Activated T-helper 1 cell treated with anti-CD3 and anti-CD28 coated beads, Interleukin-2, amount 50 U/mL, for 16 hours (primary cell): ENCODE data around the gene RETNLB.

ENCODE experiments used
- DNase-seq, 2 donors: peaks; one replicate each; pipeline ENCODE4 v3.0.0-alpha.2; 2020; ENCODE audit warnings: low read depth in 1 of 2, low spot score in 1 of 2

RETNLB gene

GRCh38 chr3:108757404-108757982 lies at the start of gene RETNLB:
TSS of gene RETNLB (minus strand) at chr3:108757410. CDS start at chr3:108757185, 225 bp downstream.
- DNase-seq = no peak

GRCh38 chr3:108806316-108806715 lies 49.1 kb upstream of the RETNLB start:
- DNase-seq = no peak

GRCh38 chr3:108804966-108805365 lies 47.8 kb upstream of the RETNLB start:
- no peak for DNase-seq

- DNase-seq = no peak
Measured at GRCh38 chr3:108804437-108804836, 47.2 kb upstream of the RETNLB start.

- no peak for DNase-seq
Measured at GRCh38 chr3:108791473-108791872, 34.3 kb upstream of the RETNLB start.

GRCh38 chr3:108780235-108780634 lies 23.0 kb upstream of the RETNLB start:
- DNase-seq = peak in 1 of 2 donors; percentile 6

- DNase-seq = no peak
Measured at GRCh38 chr3:108779496-108779895, 22.3 kb upstream of the RETNLB start.

GRCh38 chr3:108775649-108776048 lies 18.4 kb upstream of the RETNLB start:
- DNase-seq = no peak

GRCh38 chr3:108767253-108767652 lies 10.0 kb upstream of the RETNLB start:
- no peak for DNase-seq

- no peak for DNase-seq
Measured at GRCh38 chr3:108755686-108756085, 1.5 kb downstream of the RETNLB start.

- DNase-seq = no peak
Measured at GRCh38 chr3:108744762-108745161, 12.4 kb downstream of the RETNLB start.

- DNase-seq = no peak
Measured at GRCh38 chr3:108742929-108743328, 14.3 kb downstream of the RETNLB start.

GRCh38 chr3:108736821-108737220 lies 20.4 kb downstream of the RETNLB start:
- DNase-seq = no peak

GRCh38 chr3:108728934-108729333 lies 28.3 kb downstream of the RETNLB start:
- DNase-seq = no peak

GRCh38 chr3:108728105-108728504 lies 29.1 kb downstream of the RETNLB start:
- DNase-seq = no peak

- no peak for DNase-seq
Measured at GRCh38 chr3:108724101-108724500, 33.1 kb downstream of the RETNLB start.

- DNase-seq = no peak
Measured at GRCh38 chr3:108722724-108723123, 34.5 kb downstream of the RETNLB start.

- DNase-seq = no peak
Measured at GRCh38 chr3:108719178-108719806, 37.9 kb downstream of the RETNLB start.

- no peak for DNase-seq
Measured at GRCh38 chr3:108718454-108718853, 38.8 kb downstream of the RETNLB start.

- DNase-seq = no peak
Measured at GRCh38 chr3:108713816-108714215, 43.4 kb downstream of the RETNLB start.

- DNase-seq = no peak
Measured at GRCh38 chr3:108713009-108713516, 44.1 kb downstream of the RETNLB start.
